ENCODE results near the gene TMPRSS15.

TMPRSS15 gene

DNA sequence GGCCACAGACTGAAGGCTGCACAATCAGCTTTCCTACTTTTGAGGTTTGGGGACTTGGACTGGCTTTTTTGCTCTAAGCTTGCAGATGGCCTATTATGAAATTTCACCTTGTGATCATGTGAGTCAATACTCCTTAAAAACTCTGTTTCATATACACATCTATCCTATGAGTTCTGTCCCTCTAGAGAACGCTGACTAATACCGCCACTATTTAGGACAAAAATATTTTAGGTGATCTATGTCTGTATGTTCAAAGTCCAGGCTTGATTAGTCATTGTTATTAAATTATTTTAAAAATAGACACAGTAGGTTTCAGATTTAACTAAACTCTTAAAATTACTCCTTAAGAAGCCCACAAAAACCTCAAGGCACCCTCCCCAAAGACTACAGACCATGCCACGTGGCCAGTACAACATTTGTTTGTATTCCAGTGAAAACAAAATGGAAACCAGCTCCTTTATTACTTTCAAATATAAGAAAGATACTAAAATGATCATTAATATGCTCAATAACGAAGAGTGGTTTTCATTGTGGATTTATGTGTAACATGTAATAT lies 63.1 kb downstream of the TMPRSS15 start:
- DNase-seq = no peak

- DNase-seq = no peak
These were observed 67.8 kb downstream of the TMPRSS15 start for GRCh38 chr21:18335651-18336236.

DNA sequence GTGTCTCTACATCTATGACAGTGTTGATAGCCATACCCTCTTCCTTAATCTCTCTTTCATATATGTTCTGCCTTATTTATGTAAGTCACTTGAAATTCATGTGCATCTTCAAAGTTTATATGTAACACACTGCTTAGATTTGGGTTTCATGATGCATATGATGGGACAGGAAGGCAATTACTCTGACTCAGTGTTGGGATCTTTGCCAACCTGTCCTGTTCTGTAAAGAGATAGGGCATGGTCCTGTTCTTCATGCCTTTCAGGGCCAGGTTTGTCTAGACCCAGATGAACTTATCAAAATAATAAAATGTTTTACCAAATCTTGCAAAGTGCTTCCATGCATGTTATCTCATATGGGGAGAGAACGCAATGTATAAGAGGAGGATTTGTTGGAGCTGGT lies 69.5 kb downstream of the TMPRSS15 start:
- DNase-seq = no peak

GRCh38 chr21:18318156-18318555 lies 85.4 kb downstream of the TMPRSS15 start:
- no peak for DNase-seq

- DNase-seq = no peak
These were observed 105.4 kb downstream of the TMPRSS15 start for GRCh38 chr21:18298228-18298627.

DNA sequence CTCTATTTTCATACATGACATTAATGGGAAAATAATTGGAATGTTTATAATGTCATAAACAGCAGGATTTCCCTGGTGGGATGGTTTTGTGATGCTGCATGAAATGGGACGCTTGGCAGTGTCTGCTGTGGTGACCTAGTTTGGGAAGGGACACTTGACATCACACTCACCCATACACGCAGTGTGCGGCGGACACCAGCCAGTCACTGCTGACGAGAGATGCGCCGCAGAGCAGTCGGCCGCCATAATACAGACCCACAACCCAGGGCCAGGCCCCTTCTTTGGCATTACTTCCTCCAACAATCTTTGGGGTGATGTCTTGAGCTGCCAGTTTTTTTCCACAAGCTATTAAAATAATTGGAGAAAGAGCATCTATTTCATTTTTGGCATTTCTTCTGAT lies 109.5 kb downstream of the TMPRSS15 start:
- DNase-seq = no peak

GRCh38 chr21:18289876-18290275 lies 113.7 kb downstream of the TMPRSS15 start:
- no peak for DNase-seq

- DNase-seq = no peak
These were observed 118.2 kb downstream of the TMPRSS15 start for GRCh38 chr21:18285379-18285778.

DNA sequence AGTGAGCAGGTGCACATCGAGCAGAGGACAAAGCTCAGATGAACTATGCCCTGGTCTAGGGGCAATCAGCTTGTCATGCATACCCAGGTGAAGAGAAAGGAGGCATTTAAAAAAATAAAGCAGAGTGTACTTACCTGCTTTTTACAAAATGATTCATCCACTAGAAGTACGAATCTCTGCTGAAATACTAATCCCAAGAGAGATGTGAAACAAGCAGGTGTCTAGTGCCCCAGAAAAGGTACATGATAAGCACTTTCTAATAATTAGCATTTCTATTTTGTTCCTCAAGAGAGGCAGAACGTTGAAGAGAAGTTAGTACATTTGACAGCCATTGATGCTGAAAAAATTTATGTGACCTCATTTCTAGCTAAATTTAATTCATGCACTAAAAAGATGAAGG lies 127.8 kb downstream of the TMPRSS15 start:
- DNase-seq = no peak

DNA sequence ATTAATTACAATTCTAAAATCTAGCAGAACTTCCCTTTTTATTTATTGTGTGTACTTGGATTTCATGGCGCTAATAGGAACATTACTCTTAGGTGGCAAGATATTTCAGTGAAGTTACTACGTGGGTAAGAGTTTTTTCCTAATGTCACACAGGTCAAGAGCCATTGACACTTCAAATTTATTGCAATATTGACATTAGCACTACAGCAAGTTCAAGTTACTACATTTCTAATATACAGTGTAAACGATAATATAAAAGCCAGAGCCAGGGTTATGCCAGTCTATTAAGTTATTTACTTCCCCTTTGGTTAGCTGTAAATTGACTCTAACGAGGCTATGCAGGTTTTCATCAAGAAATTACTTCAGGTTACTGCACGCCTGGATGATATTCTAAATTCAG lies 129.2 kb downstream of the TMPRSS15 start:
- DNase-seq = no peak

GRCh38 chr21:18273400-18273799 lies 130.2 kb downstream of the TMPRSS15 start:
- DNase-seq = no peak

DNA sequence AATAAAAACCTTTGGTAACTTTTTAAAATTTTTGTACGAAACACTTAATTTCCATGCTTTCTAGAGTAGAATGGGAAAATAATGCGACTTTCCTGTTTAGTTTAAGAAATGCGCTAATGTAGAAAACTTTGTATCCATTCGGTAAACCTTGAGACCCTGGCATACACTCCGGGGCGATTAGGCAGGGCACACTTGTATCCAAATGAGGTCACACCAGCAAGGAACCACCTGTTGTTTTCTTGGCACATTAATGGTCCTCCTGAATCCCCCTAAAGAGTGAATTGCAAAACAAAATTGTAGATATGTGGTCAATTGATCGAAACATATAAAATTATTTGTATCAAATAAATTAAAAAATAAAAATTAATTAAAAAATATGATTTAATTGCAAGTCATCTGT lies 133.7 kb downstream of the TMPRSS15 start:
- no peak for DNase-seq

GRCh38 chr21:18268906-18269305 lies 134.7 kb downstream of the TMPRSS15 start:
- no peak for DNase-seq

DNA sequence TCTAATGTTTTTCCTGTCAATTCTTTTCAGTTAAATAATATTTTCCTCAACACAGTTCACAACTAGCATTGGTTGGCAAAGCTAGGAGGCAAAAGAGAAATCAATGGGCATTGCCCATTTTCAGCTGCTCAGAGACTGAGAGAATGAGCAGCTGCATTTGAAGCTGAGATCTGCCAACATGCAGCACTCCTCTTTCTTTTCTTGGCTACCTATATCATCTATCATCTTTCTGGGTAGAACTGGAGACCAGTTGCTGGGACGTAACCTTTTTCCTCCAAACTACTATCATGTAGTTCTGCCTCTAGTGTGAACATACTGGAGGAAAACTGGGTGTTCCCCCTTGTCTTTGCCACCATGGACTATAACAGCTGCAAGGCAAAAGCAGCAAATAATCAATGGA lies 136.1 kb downstream of the TMPRSS15 start:
- DNase-seq = no peak

DNA sequence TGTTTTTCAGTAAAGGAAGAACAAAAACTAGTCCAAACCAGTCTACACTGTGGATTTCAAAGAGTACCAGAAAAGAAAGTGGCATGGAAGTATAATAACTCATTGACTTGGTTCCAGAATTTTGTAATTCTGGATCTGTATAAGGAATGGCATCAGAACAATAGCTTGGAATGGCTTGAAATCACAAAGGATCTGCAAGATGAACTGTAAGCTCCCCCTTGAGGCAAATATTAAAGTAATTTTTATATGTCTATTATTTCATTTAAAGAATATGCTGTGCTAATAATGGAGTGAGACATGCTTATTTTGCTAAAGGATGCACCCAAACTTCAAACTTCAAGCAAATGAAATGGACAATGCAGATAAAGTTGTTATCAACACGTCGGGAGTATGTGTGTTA lies 137.6 kb downstream of the TMPRSS15 start:
- no peak for DNase-seq

- DNase-seq = no peak
These were observed 149.8 kb downstream of the TMPRSS15 start for GRCh38 chr21:18253799-18254198.

DNA sequence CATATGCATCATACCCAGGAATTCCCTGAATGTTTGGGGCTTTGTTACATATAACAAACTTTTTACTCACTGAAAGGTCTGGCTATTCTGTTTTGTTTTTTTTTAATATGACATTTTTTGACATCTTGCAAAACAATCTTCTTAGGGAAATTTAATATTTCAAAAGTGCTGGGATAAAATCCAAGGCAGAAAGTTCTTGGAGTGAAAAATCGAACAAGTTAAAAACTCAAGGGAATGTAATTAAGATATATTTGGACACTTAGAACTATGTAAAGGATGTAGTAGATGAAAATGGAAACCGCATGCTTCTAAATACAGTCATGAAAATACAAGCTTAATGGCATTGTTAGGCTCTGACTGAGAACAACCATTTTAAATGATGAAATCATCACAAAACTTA lies 150.4 kb downstream of the TMPRSS15 start:
- no peak for DNase-seq

- DNase-seq = no peak
These were observed 150.9 kb downstream of the TMPRSS15 start for GRCh38 chr21:18252680-18253079.

DNA sequence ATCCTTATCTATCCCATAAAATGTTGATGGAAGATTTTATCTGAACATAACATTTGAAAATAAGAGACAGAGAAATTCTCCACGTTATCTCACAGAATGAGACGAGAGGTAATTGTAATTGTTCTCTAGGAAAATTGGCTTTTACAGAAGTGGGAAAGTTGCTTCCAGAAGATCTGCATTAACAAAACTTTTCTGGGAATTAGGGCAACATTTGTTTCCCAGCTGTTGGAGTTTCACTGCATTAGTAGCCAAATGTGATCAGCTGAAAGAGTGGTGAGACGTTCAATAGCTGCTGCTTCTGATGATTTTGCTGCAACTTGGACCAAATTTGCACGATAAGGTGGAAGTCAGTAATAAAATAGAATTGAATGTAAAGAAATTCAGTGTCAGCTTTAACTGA lies 151.3 kb downstream of the TMPRSS15 start:
- DNase-seq = no peak

- no peak for DNase-seq
These were observed 152.5 kb downstream of the TMPRSS15 start for GRCh38 chr21:18251065-18251464.

DNA sequence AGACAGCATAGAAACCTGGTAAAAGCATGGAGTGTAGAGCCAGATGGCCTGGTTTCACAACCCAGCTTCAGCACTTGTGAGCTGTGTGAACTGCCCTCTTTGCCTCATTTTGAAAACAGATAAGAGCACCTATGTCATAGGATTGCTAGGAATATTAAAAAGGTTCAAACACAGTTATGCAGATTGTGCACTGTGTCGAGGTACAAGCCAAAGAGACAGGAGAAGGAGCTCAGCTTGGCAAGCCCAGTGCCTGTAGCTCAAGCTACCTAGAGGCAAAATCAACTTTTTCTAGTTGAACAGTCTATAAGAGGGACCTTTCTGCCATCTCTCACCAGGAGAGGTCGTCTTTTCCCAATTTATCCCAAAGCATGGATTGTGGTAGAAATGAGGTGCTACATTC lies 153.9 kb downstream of the TMPRSS15 start:
- no peak for DNase-seq

DNA sequence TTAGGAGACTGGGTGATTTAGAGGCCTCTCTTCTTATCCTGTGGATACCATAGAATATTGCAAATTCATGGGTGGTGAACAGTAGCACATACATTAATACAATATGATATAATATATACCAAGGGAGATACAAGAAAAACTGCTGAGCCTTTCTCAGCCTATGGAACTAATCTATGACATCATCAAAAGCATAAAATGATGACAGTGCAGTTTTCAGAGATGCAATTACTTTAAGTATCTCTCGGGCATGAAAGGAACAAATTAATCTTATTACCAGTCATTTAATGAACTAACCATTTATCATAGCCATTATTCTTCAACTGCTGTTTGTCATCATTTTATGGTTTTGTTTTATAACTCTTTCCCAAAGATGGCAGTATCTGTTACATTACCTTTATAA lies 155.4 kb downstream of the TMPRSS15 start:
- no peak for DNase-seq

DNA sequence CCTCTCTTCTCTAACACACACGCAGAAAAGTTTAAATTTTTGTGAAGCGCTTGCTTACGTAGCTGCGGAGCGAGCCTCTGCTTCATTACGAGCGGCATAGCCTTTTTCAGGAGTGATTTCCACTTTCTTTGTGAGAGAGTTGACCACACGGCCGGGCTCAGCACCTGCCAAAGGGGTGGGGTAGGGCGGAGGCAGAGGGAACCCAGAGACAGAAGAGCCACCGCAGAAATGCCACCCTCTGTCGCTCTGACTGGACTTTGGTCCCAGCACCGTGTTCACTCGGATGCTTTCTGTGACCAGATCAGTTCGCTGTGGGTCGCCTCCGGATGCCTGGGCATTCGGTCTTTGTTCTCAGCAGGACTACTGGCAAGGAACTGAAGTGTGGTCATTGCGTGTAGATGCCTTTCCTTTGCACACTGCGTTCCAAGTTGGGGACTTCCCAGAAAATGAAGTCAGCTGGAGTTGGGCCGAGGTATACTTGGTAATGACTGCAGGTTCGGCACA lies 158.1 kb downstream of the TMPRSS15 start:
- DNase-seq = peak in 3 of 14 donors; percentile 7 to 8 (median 7)

GRCh38 chr21:18244671-18245463 lies 158.7 kb downstream of the TMPRSS15 start, which contains the start of gene CHODL:
CHODL (plus strand) TSS chr21:18244833; CDS start chr21:18245224, 391 bp downstream.
- peak in 1 of 14 donors; percentile 25 for DNase-seq

Data from C1 segment of cervical spinal cord (tissue), 14 donors.